Measurements from ENCODE around the gene LY6G6F. TPM values are rescaled to one million over a fixed set of nuclear protein-coding genes. Genes with fewer than 3 reads are reported as not detected.
A peak's percentile ranks its signal among the peaks of the same experiment; 100 is the strongest.

The LY6G6F gene
- total and polyA plus RNA-seq, 9 donors, result not detected

- DNase-seq, result no peak
- intact Hi-C loops (cut with DNase I), result loop anchor here in 1 of 4 donors (10.0 kb wide), 1 partner anchor 288 kb away; no protein-coding TSS in a partner anchor
- TF ChIP-seq EP300 (IDR thresholded peaks at IDR 0.05) (no peak), POLR2A (IDR thresholded peaks at IDR 0.05) (no peak), CTCF (IDR thresholded peaks at IDR 0.05) (no peak)
- WGBS, 3 donors, result 80 to 85% (median 84%) methylated on average over 4 of the region's 4 CpGs
- Histone ChIP-seq H3K4me3 (no peak overlapping the region), H3K36me3 (no peaks in the 10 kb centered on the region), H3K27me3 (no peaks in the 10 kb centered on the region), H3K27ac (no peak overlapping the region), H3K4me1 (ENCODE audit: insufficient read depth) (peaks cover under 1% of the 10 kb centered on the region), H3K9me3 (no peaks in the 10 kb centered on the region)
Observed at GRCh38 chr6:31676322-31676903, 30.3 kb upstream of the LY6G6F start.

- Histone ChIP-seq H3K27me3 (no peaks in the 10 kb centered on the region), H3K4me3 (no peak overlapping the region), H3K27ac (no peak overlapping the region), H3K4me1 (ENCODE audit: insufficient read depth) (peaks cover 2% of the 10 kb centered on the region), H3K36me3 (no peaks in the 10 kb centered on the region), H3K9me3 (no peaks in the 10 kb centered on the region)
- DNase-seq, result no peak
- TF ChIP-seq POLR2A (IDR thresholded peaks at IDR 0.05) (no peak), CTCF (IDR thresholded peaks at IDR 0.05) (no peak), EP300 (IDR thresholded peaks at IDR 0.05) (no peak)
- WGBS, 3 donors, result 58 to 69% (median 69%) methylated on average over 6 of the region's 6 CpGs
- intact Hi-C loops (cut with DNase I), result loop anchor here in 1 of 4 donors (10.0 kb wide), 1 partner anchor 288 kb away; no protein-coding TSS in a partner anchor
Observed at GRCh38 chr6:31676904-31677303, 29.8 kb upstream of the LY6G6F start.

- no peak overlapping the region for H3K27ac ChIP-seq
- H3K9me3 ChIP-seq, result no peaks in the 10 kb centered on the region
- no peaks in the 10 kb centered on the region for H3K27me3 ChIP-seq
- TF ChIP-seq CTCF (IDR thresholded peaks at IDR 0.05), result no peak
- TF ChIP-seq POLR2A (IDR thresholded peaks at IDR 0.05), result no peak
- no peak for TF ChIP-seq EP300 (IDR thresholded peaks at IDR 0.05)
- DNase-seq, result no peak
- H3K36me3 ChIP-seq, result no peaks in the 10 kb centered on the region
- H3K4me3 ChIP-seq, result no peak overlapping the region
- H3K4me1 ChIP-seq (ENCODE audit: insufficient read depth), result peaks cover 2% of the 10 kb centered on the region
- intact Hi-C loops (cut with DNase I), result loop anchor here in 1 of 4 donors (10.0 kb wide), 1 partner anchor 287 kb away; no protein-coding TSS in a partner anchor
- 56 to 65% (median 62%) methylated on average over 8 of the region's 8 CpGs for WGBS, 3 donors
Observed at GRCh38 chr6:31677955-31678354, 28.7 kb upstream of the LY6G6F start.

- no peaks in the 10 kb centered on the region for H3K9me3 ChIP-seq
- H3K27me3 ChIP-seq, result no peaks in the 10 kb centered on the region
- peak; percentile 77 to 87 (median 83) for DNase-seq
- peaks cover 3% of the 10 kb centered on the region for H3K4me1 ChIP-seq (ENCODE audit: insufficient read depth)
- peak within 1 kb of the TSS; percentile 71 to 73 for H3K27ac ChIP-seq
- peak within 1 kb of the TSS; percentile 48 for H3K4me3 ChIP-seq
- H3K36me3 ChIP-seq, result no peaks in the 10 kb centered on the region
- WGBS, 3 donors, result 12% methylated on average over 17 of the region's 17 CpGs
- TF ChIP-seq CTCF (IDR thresholded peaks at IDR 0.05) (peak in 2 of 3 donors; percentile 72 to 79), EP300 (IDR thresholded peaks at IDR 0.05) (no peak)
- intact Hi-C loops (cut with DNase I), result loop anchor here in 3 of 4 donors (5.0 to 10.0 kb wide), 2 partner anchors 152 to 184 kb away; partner anchors contain the start of gene NEU1 (in 2 of the 3)
Observed at GRCh38 chr6:31680226-31681134, 26.2 kb upstream of the LY6G6F start, which contains the start of gene LY6G5C. Gene LY6G5C, minus strand, starts transcription at chr6:31681067. Its CDS starts 694 bp downstream, at chr6:31680373.

Data from ovary (tissue), 9 donors.